GM12878 (cell line): ENCODE measurements around the gene DTNA. TPM values are rescaled to one million over a fixed set of nuclear protein-coding genes. Genes with fewer than 3 reads are reported as not detected.

ENCODE experiments used
- ATAC-seq: fragments of 200-7000 bp; cut with Tn5 transposase; 3 replicates; pipeline ENCODE4 v1.9.1; 2020; ENCODE audit warnings: mild to moderate bottlenecking, moderate library complexity
- BruUV-seq: library from RNA; stranded (reverse); fragments of 400-500 nt; replicated peaks from 2 replicates; lab custom pipeline; 2021; lab: Mats Ljungman, UMichigan
- CTCF ChIA-PET: fragments of 300-600 bp; sonication (Branson Sonifier 250); formaldehyde crosslinking; extraction: SDS; loops from one replicate; lab custom pipeline; 2021; ENCODE audit warnings: inconsistent platforms; lab: Yijun Ruan, JAX
- POLR2A ChIA-PET: fragments of 350-600 bp; formaldehyde crosslinking; extraction: SDS; loops from one replicate; lab custom pipeline; 2021; ENCODE audit warnings: inconsistent platforms; lab: Charles Lee
- RAD21 ChIA-PET: fragments of 300-600 bp; sonication (Branson Sonifier 250); formaldehyde crosslinking; loops from one replicate; lab custom pipeline; 2023; ENCODE audit warnings: antibody characterized with exemption; ENCODE audit not compliant: unreplicated experiment; lab: Charles Lee
- SMC1A ChIA-PET: fragments of 300-600 bp; sonication (Branson Sonifier 250); formaldehyde crosslinking; loops from one replicate; lab custom pipeline; 2023; ENCODE audit not compliant: unreplicated experiment, uncharacterized antibody; lab: Charles Lee
- DNase-seq: peaks from one replicate; pipeline ENCODE4 v3.0.0-alpha.2; 2011; ENCODE audit warnings: low read depth, low spot score
- FAIRE-seq: peaks from 3 replicates; lab custom pipeline; 2011; peaks lifted over from hg19 to GRCh38; lab: Jason Lieb, UNC
- H2AFZ ChIP-seq: 2 replicates; pipeline ENCODE4 v1.6.0; 2011; ENCODE audit warnings: low read depth, low read length, control low read depth; ENCODE audit not compliant: control insufficient read depth
- H3K27ac ChIP-seq: 2 replicates; pipeline ENCODE4 v1.5.1; 2011; ENCODE audit warnings: control low read depth; ENCODE audit not compliant: control insufficient read depth, insufficient read depth
- H3K27me3 ChIP-seq, 2 experiments: replicated peaks in 1 of 2; 2 replicates each; pipeline versions ENCODE4 v1.6.0 to v1.6.1; 2011; ENCODE audit warnings: low read length in 1 of 2; ENCODE audit not compliant: control insufficient read depth in 2 of 2, insufficient read depth in 2 of 2
- H3K36me3 ChIP-seq, 2 experiments: 2 replicates each; pipeline ENCODE4 v1.5.1; 2011; ENCODE audit warnings: low read length in 1 of 2; ENCODE audit not compliant: control insufficient read depth in 2 of 2, insufficient read depth in 2 of 2
- H3K4me1 ChIP-seq: 2 replicates; pipeline ENCODE4 v1.6.1; 2011; ENCODE audit warnings: mild to moderate bottlenecking, low read length, moderate library complexity, mixed read lengths; ENCODE audit not compliant: control insufficient read depth, insufficient read depth
- H3K4me2 ChIP-seq: 2 replicates; pipeline ENCODE4 v1.6.0; 2011; ENCODE audit warnings: control low read depth; ENCODE audit not compliant: control insufficient read depth, insufficient read depth
- H3K4me3 ChIP-seq: fragments of 200-600 bp; sonication (generic); 2 replicates; pipeline ENCODE4 v1.5.1; 2016
- H3K79me2 ChIP-seq: 2 replicates; pipeline ENCODE4 v1.6.0; 2011; ENCODE audit warnings: low read length; ENCODE audit not compliant: control insufficient read depth, insufficient read depth
- H3K9ac ChIP-seq: 2 replicates; pipeline ENCODE4 v1.8.0; 2011; ENCODE audit warnings: low read length, control low read depth, mixed read lengths; ENCODE audit not compliant: control insufficient read depth, insufficient read depth
- H3K9me3 ChIP-seq: replicated peaks from 3 replicates; pipeline ENCODE4 v1.5.1; 2011; ENCODE audit warnings: mild to moderate bottlenecking, low read length; ENCODE audit not compliant: control insufficient read depth, insufficient read depth
- H4K20me1 ChIP-seq: 2 replicates; pipeline ENCODE4 v1.6.0; 2011; ENCODE audit not compliant: control insufficient read depth, insufficient read depth
- BHLHE40 ChIP-seq, 2 experiments: fragments of 450-650 bp in 1 of 2; IDR thresholded peaks; 2 replicates each; pipeline ENCODE4 v1.6.1; 2011 to 2017; ENCODE audit warnings: low read depth in 2 of 2, borderline replicate concordance in 1 of 2, improper control_type of control experiment in 1 of 2, low read length in 1 of 2, mild to moderate bottlenecking in 1 of 2
- BMI1 ChIP-seq: fragments of 450-650 bp; IDR thresholded peaks from 2 replicates; pipeline ENCODE4 v1.6.1; 2016; ENCODE audit warnings: mild to moderate bottlenecking, moderate library complexity, borderline replicate concordance
- CREB1 ChIP-seq: IDR thresholded peaks from 2 replicates; pipeline ENCODE4 v1.6.1; 2012; ENCODE audit warnings: low read depth, mild to moderate bottlenecking, inconsistent platforms
- POLR2A ChIP-seq: IDR thresholded peaks from 2 replicates; pipeline ENCODE4 v1.6.1; 2011; ENCODE audit warnings: low read depth, mild to moderate bottlenecking, low read length
- POU2F2 ChIP-seq: IDR thresholded peaks from 3 replicates; pipeline ENCODE4 v1.6.1; 2011; ENCODE audit warnings: low read depth, mild to moderate bottlenecking, low read length, borderline replicate concordance
- RBBP5 ChIP-seq: fragments of 200-600 bp; sonication (generic); conservative IDR thresholded peaks from 2 replicates; pipeline ENCODE4 v1.6.1; 2016
- SMAD5 ChIP-seq: IDR thresholded peaks from 2 replicates; pipeline ENCODE4 v1.6.1; 2016; ENCODE audit warnings: antibody characterized with exemption, low read depth
- YY1 ChIP-seq: IDR thresholded peaks from 2 replicates; pipeline ENCODE4 v1.6.1; 2011; ENCODE audit warnings: low read depth, mild to moderate bottlenecking, low read length
- in situ Hi-C: fragments of 300-500 bp; cut with MboI; formaldehyde crosslinking; loops from 9 replicates; pipeline ENCODE4 v1.14.3; 2018; ENCODE audit warnings: mixed read lengths
- intact Hi-C: fragments of 100-400 bp; cut with micrococcal nuclease; formaldehyde crosslinking; loops from one replicate; pipeline ENCODE4 v1.14.2; 2022; ENCODE audit not compliant: unreplicated experiment
- polyA plus RNA-seq, 11 experiments: library from polyadenylated mRNA; depleted of rRNA in 4 of 11; unstranded in 6 of 11; stranded (reverse) in 5 of 11; fragments of >200 nt; fragmentation: Nextera tagmentation in 4 of 11; fragmentation: Illumina TruSeq in 1 of 11; extraction: Ambion mirVana in 4 of 11; extraction: Trizol in 1 of 11; gene quantifications; 1 replicate in 1 of 11; 2 replicates in 10 of 11; pipeline versions ENCODE4 v1.2.1 to v1.2.3, GENCODE V29; 2011 to 2016; ENCODE audit warnings: inconsistent platforms in 2 of 11, missing spikeins in 2 of 11, low read depth in 1 of 11
- total RNA-seq, 4 experiments: library from RNA; depleted of rRNA in 3 of 4; stranded (reverse); fragments of >200 nt in 3 of 4; fragmentation: Illumina TruSeq in 1 of 4; extraction: Trizol in 1 of 4; gene quantifications; 2 replicates each; pipeline versions ENCODE4 v1.2.1 to v1.2.3, GENCODE V29; 2013 to 2021
- TF ChIP-seq, protein P1 (sequence below): fragments of 150-350 bp; IDR thresholded peaks from 2 replicates; pipeline ENCODE4 v1.6.1; 2014; ENCODE audit warnings: mild to moderate bottlenecking, low read depth, low read length
- TF ChIP-seq, protein P2 (sequence below): fragments of 450-650 bp; IDR thresholded peaks from 2 replicates; pipeline ENCODE4 v1.6.1; 2017; ENCODE audit warnings: mild to moderate bottlenecking, moderate library complexity

DTNA gene
- total and polyA plus RNA-seq, 10 of the 15 experiments (the other 5 are each of a cell fraction or from before 2014, with no cell fraction given): 0.26 to 8.6 (median 0.53) TPM

DNA sequence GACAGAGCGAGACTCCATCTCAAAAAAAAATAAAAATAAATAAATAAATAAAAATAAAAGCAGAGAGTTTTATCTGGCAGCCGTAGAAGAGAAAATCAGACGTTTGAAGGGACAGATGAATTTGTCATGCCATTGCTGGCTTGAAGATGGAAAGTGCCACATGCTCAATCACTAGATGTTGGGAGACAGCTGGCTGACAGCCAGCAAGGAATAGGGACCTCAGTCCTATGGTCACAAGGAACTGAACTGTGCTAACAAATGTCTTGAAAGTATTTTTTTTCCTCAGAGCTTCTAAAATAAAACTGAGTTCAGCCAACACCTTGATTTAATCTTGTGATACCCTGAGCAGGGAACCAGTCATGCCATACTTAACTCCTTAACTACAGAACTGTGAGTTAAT lies 65.4 kb downstream of the DTNA start (continued):
- TF ChIP-seq POU2F2: no peak
- no peak for TF ChIP-seq BHLHE40 (IDR thresholded peaks at IDR 0.05; ENCODE audit: borderline replicate concordance in 1 of 2, low read depth in 2 of 2, low read length in 1 of 2)
- TF ChIP-seq, protein P1, sequence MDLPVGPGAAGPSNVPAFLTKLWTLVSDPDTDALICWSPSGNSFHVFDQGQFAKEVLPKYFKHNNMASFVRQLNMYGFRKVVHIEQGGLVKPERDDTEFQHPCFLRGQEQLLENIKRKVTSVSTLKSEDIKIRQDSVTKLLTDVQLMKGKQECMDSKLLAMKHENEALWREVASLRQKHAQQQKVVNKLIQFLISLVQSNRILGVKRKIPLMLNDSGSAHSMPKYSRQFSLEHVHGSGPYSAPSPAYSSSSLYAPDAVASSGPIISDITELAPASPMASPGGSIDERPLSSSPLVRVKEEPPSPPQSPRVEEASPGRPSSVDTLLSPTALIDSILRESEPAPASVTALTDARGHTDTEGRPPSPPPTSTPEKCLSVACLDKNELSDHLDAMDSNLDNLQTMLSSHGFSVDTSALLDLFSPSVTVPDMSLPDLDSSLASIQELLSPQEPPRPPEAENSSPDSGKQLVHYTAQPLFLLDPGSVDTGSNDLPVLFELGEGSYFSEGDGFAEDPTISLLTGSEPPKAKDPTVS: no peak
- no peak for TF ChIP-seq YY1
- TF ChIP-seq CREB1: no peak
- no peak for TF ChIP-seq RBBP5
- no peak for TF ChIP-seq POLR2A

DNA sequence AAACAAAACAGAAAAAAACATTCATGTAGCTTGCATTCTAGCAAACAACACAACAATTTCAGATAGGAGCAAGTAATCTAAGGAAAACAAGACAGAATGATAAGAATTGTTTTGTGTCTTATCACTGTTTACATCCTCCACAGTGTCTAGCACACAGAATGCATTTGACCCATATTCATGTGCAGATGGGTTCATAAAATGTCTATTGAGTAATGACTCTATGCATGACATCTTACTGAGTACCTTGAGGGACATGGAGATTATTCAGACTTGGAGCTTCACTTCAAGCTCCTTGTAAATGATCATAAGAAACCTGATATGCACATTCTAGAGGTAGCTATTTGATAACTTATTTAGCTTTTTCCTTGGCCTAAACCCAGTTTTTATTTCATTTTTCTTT lies 69.0 kb downstream of the DTNA start:
- BruUV-seq: no TSS peak
- no peaks in the 10 kb centered on the region for H3K79me2 ChIP-seq
- ATAC-seq (no peak), FAIRE-seq (no peak), DNase-seq (no peak)
- CTCF ChIA-PET: interaction anchor here (0.8 to 1.4 kb wide), 3 partner anchors 8 to 117 kb away, joined by 3 to 10 read pairs (median 6); no protein-coding TSS in a partner anchor
- SMC1A ChIA-PET: interaction anchor here (0.6 to 1.7 kb wide), 5 partner anchors 15 to 786 kb away, joined by 3 to 6 read pairs (median 3); no protein-coding TSS in a partner anchor
- H3K9me3 ChIP-seq: no peaks in the 10 kb centered on the region
- no peak overlapping the region for H3K27ac ChIP-seq
- RAD21 ChIA-PET: interaction anchor here (0.8 kb wide), 1 partner anchor 117 kb away, joined by 4 read pairs; no protein-coding TSS in a partner anchor
- no peaks in the 10 kb centered on the region for H4K20me1 ChIP-seq
- H3K4me3 ChIP-seq: no peak overlapping the region
- H3K4me1 ChIP-seq: no peaks in the 10 kb centered on the region
- no peaks in the 10 kb centered on the region for H3K36me3 ChIP-seq
- H2AFZ ChIP-seq: no peak overlapping the region
- POLR2A ChIA-PET: no interaction called here
- H3K9ac ChIP-seq: no peak overlapping the region
- no peak overlapping the region for H3K4me2 ChIP-seq
- in situ Hi-C loops: loop anchor here (25.0 kb wide), 1 partner anchor 942 kb away; no protein-coding TSS in a partner anchor
- TF ChIP-seq SMAD5 (no peak), BMI1 (no peak), POU2F2 (no peak)
- TF ChIP-seq, protein P2, sequence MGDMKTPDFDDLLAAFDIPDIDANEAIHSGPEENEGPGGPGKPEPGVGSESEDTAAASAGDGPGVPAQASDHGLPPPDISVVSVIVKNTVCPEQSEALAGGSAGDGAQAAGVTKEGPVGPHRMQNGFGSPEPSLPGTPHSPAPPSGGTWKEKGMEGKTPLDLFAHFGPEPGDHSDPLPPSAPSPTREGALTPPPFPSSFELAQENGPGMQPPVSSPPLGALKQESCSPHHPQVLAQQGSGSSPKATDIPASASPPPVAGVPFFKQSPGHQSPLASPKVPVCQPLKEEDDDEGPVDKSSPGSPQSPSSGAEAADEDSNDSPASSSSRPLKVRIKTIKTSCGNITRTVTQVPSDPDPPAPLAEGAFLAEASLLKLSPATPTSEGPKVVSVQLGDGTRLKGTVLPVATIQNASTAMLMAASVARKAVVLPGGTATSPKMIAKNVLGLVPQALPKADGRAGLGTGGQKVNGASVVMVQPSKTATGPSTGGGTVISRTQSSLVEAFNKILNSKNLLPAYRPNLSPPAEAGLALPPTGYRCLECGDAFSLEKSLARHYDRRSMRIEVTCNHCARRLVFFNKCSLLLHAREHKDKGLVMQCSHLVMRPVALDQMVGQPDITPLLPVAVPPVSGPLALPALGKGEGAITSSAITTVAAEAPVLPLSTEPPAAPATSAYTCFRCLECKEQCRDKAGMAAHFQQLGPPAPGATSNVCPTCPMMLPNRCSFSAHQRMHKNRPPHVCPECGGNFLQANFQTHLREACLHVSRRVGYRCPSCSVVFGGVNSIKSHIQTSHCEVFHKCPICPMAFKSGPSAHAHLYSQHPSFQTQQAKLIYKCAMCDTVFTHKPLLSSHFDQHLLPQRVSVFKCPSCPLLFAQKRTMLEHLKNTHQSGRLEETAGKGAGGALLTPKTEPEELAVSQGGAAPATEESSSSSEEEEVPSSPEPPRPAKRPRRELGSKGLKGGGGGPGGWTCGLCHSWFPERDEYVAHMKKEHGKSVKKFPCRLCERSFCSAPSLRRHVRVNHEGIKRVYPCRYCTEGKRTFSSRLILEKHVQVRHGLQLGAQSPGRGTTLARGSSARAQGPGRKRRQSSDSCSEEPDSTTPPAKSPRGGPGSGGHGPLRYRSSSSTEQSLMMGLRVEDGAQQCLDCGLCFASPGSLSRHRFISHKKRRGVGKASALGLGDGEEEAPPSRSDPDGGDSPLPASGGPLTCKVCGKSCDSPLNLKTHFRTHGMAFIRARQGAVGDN: no peak
- H3K27me3 ChIP-seq: no peaks in the 10 kb centered on the region; a peak in 1 of 4 replicates
- intact Hi-C loops: no loop called here
